Pons (tissue), 1 donor: ENCODE data around the gene ZNF446.
"Not testable (repeated sequence)": the region's sequence is repeated elsewhere in the genome, so short reads cannot be mapped to it uniquely, and the experiment has no call there.

Experiments
- DNase-seq: peaks from one replicate; pipeline ENCODE4 v3.0.0-alpha.2; 2016; ENCODE audit warnings: low spot score

ZNF446 gene

DNA sequence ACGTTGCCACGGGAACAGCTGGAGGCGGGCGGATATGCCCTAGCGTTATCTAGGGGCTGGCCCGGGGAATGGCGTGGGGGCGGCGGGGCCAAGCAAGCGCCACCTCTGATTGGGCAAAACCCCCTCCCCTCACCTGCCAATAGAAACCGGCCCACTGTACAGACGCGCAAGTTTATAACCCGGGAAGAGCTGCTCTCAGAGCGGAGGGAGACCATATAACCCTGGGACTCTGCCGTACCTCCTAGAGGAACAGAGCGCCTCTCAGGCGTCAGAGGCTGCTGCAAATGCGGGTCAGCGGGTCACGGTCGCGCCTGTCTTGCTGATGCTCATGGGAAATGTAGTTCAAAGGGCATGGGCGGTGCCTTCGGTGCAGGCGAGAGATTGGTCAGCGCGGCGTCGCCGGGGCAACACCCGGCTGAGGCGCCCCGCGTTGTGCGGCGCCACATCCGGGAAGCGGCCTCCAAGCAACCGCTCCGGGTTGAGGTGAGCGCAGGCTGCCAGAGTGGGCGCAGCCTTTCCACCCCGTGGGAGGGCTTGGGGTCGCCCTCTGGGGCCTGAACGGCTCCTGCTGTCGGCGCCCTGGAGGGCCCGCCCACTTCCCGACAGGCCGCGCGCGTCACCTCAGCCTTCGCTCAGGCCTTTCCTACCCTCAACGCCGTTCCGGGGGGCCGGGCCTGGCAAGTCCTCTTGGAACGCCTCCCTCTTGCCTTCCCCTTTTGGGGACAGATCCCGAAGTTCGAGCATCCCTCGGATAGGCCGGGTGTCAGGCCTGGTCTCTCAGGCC is at the start of gene ZNF446:
Gene ZNF446, plus strand, starts transcription at position 639 of the 784 bp plus-strand sequence. CDS start 867 bp downstream, outside the sequence.
- peak; percentile 98 for DNase-seq

DNA sequence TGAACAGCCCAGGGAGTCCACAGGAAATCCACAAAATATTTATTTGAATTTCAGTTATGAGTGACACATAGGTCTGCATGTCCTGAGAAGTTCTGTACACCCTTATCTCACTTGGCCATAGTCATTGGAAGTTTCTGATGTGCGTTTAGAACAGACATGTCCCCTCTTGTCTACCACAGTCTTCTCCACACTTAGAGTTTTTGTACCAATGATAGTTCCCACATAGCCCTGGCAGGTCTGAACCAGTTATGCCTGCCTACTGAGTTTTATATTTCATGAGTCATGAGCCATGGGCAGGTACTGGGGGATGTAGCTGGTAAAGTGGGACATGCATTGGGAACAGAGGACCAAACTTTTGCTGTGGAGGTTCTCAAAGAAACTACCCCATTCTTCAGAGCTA is 47.5 kb upstream of the ZNF446 start:
- DNase-seq = no peak

GRCh38 chr19:58429745-58430144 is 46.4 kb upstream of the ZNF446 start:
- DNase-seq = no peak

DNA sequence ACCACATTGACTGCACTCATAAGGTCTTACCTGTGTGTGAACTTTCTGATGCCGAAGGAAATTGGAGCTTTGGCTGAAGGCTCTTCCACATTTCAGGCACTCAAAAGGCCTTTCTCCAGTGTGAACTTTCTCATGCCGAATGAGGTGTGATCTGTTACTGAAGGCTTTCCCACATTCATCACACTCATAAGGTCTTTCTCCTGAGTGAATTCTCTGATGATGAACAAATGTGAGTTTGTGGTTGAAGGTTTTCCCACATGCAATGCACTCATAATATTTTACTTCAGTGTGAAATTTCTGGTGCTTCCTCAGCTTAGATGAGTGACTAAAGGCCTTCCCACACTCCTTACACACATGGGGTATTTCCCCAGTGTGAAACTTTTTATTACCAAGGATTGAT is 41.9 kb upstream of the ZNF446 start:
- no peak for DNase-seq

DNA sequence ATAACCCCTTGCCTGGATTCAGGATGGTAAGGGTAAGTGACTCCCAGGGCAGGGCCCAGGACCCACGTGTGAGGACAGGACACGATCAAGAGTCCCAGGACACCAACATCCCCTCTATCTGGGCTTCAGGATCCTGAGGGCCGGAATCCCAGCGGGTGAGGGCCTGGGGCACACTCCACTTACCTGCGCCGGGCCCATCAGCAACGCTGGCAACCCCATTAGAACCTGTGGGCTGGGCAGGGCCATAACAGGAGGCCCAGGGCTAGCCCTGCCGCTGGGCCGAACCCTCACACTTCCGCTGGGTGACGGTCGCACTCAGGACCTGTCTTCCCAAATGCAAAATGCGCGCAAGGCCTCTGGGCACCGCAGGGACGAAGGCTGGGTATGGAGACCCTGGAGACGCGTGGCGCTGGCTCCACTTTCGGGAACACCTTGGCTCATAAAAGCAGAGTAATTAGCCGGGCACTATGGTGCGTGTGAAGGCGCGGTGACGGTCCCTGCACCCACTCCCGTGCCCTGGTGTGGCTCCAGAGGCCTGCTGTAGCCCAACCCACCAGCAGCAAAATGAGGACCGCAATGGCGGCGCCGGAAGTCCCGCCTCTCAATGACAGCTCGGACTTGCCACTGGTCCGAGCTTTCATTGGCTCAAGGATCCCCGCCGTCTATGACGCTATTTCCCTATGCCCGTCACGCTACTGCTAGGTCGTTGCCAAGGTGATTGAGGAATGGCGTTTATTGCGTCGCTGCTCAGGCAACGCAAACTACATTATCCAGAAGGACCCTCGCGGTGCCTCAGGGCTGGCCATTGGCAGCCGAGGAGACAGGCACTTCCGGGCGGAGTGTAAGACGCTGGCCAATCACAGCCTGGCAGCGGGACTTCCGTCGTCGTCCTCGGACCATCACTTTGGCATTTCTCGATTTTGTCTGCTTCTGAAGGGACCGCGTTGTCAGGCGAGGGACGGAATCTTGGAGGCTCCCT is 36.3 kb upstream of the ZNF446 start, which contains the start of gene ZNF132:
Gene ZNF132, minus strand, starts transcription at position 578 of the 979 bp plus-strand sequence. Its CDS starts 332 bp downstream, at position 246.
- DNase-seq = peak; percentile 100

DNA sequence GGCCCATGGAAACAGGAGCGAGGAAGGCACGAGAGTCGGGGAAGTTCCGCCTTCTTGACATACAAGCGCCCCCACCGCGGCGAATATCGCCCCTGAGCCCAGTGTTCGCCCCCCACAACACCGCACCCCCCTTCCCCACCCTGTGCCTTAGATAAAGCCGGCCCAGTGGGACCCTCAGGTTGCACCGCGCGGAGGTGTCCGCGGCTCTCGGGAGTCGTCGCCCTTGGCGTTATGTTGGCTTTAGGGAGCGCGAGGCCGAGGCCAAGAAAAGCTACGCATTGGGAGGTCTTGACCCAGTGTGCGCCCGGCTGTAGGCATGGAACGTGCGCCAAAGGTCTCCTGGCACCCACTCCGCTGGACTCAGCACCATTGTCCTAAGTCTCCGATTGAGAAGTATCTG is 35.6 kb upstream of the ZNF446 start:
- no peak for DNase-seq

DNA sequence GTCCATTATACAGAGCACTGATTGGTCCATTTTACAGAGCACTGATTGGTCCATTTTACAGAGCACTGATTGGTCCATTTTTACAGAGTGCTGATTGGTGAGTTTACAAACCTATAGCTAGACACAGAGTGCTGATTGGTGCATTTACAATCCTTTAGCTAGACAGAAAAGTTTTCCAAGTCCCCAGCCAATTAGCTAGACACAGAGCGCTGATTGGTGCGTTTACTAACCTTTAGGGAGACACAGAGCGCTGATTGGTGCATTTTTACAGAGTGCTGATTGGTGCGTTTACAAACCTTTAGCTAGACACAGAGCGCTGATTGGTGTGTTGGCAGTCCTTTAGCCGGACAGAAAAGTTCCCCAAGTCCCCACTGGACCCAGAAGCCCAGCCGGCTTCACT is 33.2 kb upstream of the ZNF446 start:
- not testable (repeated sequence) for DNase-seq

DNA sequence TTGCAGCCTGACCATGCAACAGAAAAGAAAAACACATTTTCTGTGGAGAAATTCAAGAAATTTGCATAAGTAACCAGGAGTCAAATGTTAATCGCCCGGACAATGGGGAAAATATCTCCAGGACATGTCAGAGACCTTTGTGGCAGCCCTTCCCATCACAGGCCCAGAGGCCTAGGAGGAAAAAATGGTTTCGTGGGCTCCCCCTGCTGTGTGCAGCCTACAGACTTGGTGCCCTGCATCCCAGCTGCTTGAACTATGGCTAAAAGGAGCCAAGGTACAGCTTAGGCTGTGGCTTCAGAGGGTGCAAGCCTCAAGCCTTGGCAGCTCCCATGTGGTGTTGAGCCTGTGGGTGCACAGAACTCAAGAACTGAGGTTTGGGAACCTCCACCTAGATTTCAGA is 27.3 kb upstream of the ZNF446 start:
- not testable (repeated sequence) for DNase-seq

- not testable (repeated sequence) for DNase-seq
Observed at GRCh38 chr19:58449980-58450379, 26.2 kb upstream of the ZNF446 start.

DNA sequence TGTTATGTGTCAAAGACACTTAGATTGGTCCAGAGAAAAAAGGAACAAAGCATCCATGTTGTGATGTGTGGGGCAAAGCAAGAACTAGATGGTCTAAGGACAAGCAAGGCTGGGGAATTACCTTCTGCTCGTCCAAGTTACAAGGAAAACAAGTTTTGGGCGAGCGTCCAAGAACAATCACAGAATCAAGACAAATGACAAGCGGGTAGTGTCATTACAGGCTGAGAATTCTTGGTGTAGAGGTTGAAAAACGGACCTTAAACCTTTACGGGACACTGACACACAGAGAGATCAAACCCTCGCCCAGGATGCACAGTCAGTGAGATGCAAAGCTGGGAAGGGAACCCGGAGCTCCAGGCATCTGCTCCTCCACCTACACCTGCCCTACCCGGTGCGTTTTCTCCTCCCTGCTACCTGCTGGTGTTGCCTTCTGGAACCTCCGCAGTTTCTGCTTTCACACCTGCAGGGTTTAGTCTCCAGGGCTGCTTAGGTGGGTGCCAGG is 25.2 kb upstream of the ZNF446 start:
- DNase-seq = no peak

GRCh38 chr19:58451358-58452101 is 24.6 kb upstream of the ZNF446 start, which contains the start of gene ZNF324B:
ZNF324B (plus strand) TSS chr19:58451622; CDS start chr19:58453702, 2,080 bp downstream.
- DNase-seq = peak; percentile 98

- no peak for DNase-seq
Observed at GRCh38 chr19:58453743-58454142, 22.4 kb upstream of the ZNF446 start.

- DNase-seq = no peak
Observed at GRCh38 chr19:58455306-58455705, 20.8 kb upstream of the ZNF446 start.

DNA sequence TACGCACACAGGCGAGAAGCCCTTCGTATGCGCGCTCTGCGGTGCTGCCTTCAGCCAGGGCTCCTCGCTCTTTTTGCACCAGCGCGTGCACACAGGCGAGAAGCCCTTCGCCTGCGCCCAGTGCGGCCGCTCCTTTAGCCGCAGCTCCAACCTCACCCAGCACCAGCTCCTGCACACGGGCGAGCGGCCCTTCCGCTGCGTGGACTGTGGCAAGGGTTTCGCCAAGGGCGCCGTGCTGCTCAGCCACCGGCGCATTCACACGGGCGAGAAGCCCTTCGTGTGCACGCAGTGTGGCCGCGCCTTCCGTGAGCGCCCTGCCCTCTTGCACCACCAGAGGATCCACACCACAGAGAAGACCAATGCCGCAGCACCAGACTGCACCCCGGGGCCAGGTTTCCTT is 20.0 kb upstream of the ZNF446 start:
- DNase-seq = no peak

- no peak for DNase-seq
Observed at GRCh38 chr19:58460039-58460438, 16.1 kb upstream of the ZNF446 start.

DNA sequence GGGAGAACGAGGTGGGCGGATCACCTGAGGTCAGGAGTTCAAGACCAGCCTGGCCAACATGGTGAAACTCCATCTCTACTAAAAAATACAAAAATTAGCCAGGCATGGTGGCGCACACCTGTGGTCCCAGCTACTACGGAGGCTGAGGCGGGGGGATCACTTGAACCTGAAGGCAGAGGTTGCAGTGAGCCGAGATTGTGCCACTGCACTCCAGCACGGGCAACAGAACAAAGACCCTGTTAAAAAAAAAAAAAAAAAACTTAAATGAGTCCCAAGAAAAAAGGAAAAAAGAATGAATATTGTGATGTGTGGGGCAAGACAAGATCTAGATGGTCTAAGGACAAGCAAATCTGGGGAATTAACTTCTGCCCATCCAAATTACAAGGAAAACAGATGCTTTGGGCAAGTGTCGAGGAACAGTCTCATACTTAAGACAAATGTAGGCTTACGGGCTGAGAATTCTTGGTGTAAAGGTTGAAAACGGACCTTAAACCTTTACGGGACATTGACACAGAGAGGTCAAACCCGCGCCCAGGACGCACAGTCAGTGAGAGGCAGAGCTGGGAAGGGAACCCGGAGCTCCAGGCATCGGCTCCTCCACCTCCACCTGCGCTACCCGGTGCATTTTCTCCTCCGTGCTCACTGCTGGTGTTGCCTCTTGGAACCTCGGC is 9.9 kb upstream of the ZNF446 start:
- no peak for DNase-seq

DNA sequence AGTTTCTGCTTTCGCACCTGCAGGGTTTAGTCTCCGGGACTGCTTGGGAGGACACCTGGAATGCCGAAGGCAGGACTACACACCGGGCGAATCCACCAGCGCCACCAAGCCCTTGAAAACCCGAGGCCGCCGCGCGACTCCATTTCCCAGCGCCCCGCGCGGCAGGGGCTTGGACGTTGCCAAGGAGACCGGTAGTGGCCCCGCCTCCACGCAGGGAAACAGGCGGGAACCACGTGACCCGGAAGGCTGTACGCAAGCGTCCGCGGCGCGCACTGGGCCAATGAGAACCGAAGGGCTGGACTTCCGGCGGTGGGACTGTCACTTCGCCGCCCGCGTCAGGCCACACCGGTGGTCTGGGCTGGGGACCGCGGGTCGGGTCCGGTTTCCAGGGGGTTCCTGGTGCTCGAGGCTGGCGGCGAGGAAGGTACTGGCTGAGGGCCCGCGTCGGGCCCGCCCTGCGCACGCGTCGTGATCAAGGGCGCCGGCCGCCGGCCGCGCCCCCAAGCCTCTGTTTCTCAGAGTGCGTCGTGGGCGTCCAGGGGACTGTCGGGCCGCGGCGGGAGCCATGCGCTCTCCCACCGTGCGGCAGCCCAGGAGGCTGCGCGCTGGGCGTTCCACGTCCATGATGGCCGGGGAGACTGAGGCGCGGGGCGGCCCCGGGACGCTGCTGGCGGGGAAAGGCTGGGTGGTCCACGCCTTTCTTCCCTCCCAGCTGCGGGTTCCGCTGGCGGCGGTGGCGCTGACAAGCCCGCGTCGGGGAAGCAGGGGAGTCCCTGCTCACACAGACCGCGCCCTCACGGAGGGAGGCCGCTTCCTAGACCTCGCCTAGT is 9.2 kb upstream of the ZNF446 start, which contains the start of gene ZNF324:
Gene ZNF324, plus strand, starts transcription at position 321 of the 830 bp plus-strand sequence. CDS start 2,106 bp downstream, outside the sequence.
- peak; percentile 96 for DNase-seq

DNA sequence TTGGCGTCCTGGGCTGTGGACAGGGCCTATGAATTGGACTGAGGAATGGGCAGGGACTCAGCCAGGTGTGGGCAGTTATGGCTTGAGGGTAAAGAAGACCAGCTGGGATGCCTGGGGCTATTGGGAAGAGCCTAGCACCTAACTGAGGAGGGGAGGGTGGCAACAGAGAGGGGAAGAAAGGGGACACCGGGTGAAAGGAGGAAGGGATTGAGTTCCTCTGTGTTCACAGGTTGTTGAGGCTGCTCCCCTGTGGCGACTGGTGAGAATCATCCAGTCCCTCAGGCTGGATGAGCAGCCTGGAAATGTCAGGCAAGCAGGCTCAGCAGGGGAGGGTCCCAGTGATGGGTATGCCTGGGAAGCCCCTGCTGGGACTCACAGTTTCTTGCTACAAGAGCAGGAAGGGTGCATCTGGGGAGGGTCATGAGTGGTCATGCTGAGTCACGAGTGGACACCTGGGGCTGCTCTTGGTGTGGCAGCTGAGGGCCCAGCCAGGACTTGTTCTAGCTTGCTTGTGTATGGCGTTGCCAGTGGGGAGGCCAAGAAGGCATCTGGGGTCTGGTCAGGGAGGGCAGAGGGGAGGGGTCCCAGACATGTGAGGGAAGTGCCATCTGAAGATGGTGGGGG is 7.8 kb upstream of the ZNF446 start:
- no peak for DNase-seq

DNA sequence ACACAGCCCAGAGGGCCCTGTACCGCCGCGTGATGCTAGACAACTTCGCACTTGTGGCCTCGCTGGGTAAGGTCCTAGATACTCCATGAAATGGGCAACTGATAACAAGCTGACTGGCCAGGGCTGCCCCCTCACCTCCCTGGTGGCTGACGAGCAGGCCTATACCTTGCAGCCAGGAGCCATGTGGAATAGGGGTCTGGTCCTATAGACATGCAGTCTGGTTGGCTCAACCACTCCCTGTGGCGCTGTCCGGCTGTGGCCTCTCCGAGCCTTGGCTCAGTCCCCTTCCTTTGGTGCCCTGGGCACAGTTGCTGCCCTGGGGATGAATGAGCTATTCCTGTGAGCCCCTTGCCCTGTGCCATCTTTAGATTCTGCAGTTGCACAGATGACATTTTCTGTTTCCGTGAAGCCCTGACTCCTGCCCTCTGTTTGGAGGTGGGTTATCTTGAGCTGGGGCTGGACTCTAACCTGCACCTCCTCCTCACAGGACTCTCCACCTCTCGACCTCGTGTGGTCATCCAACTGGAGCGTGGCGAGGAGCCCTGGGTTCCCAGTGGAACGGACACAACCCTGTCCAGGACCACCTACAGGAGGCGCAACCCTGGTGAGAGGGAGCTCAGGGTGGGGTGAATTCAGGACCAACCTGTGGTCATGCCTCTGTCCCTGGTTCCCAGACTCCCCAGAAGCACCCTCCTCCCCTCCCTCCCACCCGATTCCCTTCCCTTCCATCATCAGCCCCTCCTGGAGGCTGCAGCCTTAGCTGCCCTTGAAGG is 6.7 kb upstream of the ZNF446 start:
- DNase-seq = no peak
